ENCODE measurements around the gene SNTG2. TPM values are rescaled to one million over a fixed set of nuclear protein-coding genes. Genes with fewer than 3 reads are reported as not detected.

The SNTG2 gene
- polyA plus RNA-seq, 1 experiment, result 0.06 TPM

DNA sequence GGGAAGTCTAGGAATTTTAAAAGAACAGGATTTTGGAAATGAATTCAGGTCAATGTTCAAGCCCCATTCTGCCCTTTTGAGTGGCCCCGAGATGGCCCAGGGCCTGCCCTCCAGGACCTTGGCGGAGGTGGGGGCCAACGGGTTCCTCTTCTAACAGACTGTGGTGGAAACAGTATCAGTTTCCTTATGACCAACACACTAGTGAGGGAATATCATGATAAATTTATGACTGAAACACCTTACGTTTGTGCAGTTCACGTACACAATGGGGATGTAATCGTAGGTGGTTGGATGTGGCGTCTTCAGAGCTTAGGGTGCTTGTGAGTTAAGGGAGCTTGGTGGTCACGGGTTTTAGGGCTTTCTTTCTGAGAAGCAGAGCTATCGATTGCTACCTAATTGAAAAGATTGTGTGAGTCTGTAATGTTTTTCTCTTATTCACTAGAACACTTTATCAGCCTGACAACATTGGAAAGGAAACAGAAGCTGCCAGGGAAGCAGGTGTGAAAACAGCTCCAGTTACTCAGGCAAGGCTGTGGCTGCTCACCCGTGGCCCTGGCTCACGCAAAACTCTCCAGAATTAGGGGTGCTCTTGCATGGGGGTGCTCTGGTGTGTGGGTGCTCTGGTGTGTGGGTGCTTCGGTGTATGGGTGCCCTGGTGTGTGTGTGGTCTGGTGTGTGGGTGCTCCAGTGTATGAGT, 165.3 kb downstream of the SNTG2 start:
- Histone ChIP-seq H3K4me3 (ENCODE audit: low read depth, low read length) (no peak overlapping the region), H3K27ac (ENCODE audit: low read depth, low read length) (no peak overlapping the region), H3K27me3 (ENCODE audit: control insufficient read depth, insufficient read depth, low read length) (no peaks in the 10 kb centered on the region), H3K9me3 (ENCODE audit: control insufficient read depth, insufficient read depth, low read length) (peaks cover 23% of the 10 kb centered on the region)
- POLR2A ChIA-PET, result no interaction called here
- DNase-seq (ENCODE audit: low read depth, low spot score), result no peak
- TF ChIP-seq, protein P1, sequence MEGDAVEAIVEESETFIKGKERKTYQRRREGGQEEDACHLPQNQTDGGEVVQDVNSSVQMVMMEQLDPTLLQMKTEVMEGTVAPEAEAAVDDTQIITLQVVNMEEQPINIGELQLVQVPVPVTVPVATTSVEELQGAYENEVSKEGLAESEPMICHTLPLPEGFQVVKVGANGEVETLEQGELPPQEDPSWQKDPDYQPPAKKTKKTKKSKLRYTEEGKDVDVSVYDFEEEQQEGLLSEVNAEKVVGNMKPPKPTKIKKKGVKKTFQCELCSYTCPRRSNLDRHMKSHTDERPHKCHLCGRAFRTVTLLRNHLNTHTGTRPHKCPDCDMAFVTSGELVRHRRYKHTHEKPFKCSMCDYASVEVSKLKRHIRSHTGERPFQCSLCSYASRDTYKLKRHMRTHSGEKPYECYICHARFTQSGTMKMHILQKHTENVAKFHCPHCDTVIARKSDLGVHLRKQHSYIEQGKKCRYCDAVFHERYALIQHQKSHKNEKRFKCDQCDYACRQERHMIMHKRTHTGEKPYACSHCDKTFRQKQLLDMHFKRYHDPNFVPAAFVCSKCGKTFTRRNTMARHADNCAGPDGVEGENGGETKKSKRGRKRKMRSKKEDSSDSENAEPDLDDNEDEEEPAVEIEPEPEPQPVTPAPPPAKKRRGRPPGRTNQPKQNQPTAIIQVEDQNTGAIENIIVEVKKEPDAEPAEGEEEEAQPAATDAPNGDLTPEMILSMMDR (IDR thresholded peaks at IDR 0.05; ENCODE audit: low read depth, low read length), result no peak
- CTCF ChIA-PET, result no interaction called here

DNA sequence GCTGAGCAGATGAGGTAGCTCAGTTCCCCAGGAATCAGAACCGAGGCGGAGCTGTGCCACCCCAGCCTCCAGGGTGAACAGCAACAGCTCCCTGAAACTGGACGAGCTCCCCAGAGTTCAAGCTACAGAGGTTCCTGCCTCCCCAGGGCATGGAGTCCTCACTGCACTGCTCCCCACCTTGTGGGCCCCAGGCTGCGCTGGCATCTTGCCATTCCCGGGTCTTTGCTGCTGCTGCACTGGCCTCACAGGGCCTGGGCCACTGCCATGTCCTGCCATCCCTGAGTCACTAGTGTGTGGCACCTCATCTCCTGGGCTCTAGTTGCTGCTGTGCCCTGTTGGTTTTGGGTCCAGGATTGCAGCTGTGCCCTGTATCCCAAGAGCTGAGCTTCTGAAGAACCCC, 166.9 kb downstream of the SNTG2 start:
- CTCF ChIA-PET, result no interaction called here
- POLR2A ChIA-PET, result no interaction called here
- TF ChIP-seq, protein P1 (IDR thresholded peaks at IDR 0.05; ENCODE audit: low read depth, low read length), result no peak
- Histone ChIP-seq H3K4me3 (ENCODE audit: low read depth, low read length) (no peak overlapping the region), H3K27me3 (ENCODE audit: control insufficient read depth, insufficient read depth, low read length) (no peaks in the 10 kb centered on the region), H3K9me3 (ENCODE audit: control insufficient read depth, insufficient read depth, low read length) (peaks cover 23% of the 10 kb centered on the region), H3K27ac (ENCODE audit: low read depth, low read length) (no peak overlapping the region)
- DNase-seq (ENCODE audit: low read depth, low spot score), result no peak

DNA sequence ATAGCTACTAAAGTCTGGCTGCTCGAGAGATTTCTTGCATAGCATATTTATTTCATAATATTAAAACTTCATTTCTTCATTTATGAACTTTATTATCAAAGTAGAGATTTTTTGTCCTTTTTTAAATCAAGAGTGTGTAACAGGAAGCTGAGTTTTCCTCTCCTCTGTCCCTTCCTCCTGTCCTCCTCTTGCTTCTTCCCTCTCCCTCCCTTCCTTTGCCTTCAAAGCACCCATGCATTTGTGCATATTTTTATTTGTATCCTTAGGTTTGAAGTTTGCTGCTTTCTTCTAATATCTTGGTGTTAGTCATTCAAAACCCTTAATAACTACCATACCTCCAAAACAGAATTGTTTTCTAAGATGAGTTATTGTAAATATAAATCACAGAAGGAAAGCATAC, 174.6 kb downstream of the SNTG2 start:
- Histone ChIP-seq H3K9me3 (ENCODE audit: control insufficient read depth, insufficient read depth, low read length) (no peaks in the 10 kb centered on the region), H3K27me3 (ENCODE audit: control insufficient read depth, insufficient read depth, low read length) (no peaks in the 10 kb centered on the region), H3K27ac (ENCODE audit: low read depth, low read length) (no peak overlapping the region), H3K4me3 (ENCODE audit: low read depth, low read length) (no peak overlapping the region)
- DNase-seq (ENCODE audit: low read depth, low spot score), result no peak
- ChIA-PET CTCF (interaction anchor here (1.4 kb wide), 1 partner anchor 15 kb away, joined by 5 read pairs; no protein-coding TSS in a partner anchor), POLR2A (no interaction called here)
- TF ChIP-seq, protein P1 (IDR thresholded peaks at IDR 0.05; ENCODE audit: low read depth, low read length), result no peak

DNA sequence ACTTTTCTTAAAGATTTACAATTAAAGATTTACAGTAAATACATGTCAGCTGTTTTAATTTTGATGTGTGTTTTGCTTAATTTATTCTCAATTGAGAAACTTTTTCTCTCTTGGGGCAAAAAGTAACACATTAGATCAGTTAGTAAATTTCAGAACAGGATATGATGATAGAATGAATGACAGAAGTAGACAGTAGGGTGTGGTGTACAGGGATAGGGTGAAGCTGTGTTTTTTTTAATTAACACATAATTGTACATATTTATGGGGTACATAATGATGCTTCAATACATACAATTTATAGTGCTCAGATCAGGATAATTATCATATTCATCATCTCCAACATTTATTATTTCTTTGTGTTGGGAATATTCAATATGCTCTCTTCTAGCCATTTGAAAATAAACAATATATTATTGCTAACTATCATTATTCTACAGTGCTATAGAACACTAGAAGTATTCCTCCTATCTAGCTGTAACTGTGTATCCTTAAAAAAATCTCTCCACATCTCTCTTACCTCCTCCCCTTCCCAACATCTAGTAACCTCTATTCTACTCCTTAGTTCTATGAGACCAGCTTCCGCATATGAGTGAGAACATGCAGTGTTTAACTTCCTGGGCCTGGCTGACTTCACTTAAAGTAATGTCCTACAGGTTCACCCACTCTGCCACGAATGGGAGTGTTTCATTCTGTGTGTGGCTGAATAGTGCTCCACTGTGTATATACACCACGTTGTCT, 175.2 kb downstream of the SNTG2 start:
- Histone ChIP-seq H3K27ac (ENCODE audit: low read depth, low read length) (no peak overlapping the region), H3K9me3 (ENCODE audit: control insufficient read depth, insufficient read depth, low read length) (no peaks in the 10 kb centered on the region), H3K27me3 (ENCODE audit: control insufficient read depth, insufficient read depth, low read length) (no peaks in the 10 kb centered on the region), H3K4me3 (ENCODE audit: low read depth, low read length) (no peak overlapping the region)
- CTCF ChIA-PET, result interaction anchor here (1.4 kb wide), 1 partner anchor 14 kb away, joined by 5 read pairs; no protein-coding TSS in a partner anchor
- DNase-seq (ENCODE audit: low read depth, low spot score), result no peak
- POLR2A ChIA-PET, result no interaction called here
- TF ChIP-seq, protein P1 (IDR thresholded peaks at IDR 0.05; ENCODE audit: low read depth, low read length), result no peak

DNA sequence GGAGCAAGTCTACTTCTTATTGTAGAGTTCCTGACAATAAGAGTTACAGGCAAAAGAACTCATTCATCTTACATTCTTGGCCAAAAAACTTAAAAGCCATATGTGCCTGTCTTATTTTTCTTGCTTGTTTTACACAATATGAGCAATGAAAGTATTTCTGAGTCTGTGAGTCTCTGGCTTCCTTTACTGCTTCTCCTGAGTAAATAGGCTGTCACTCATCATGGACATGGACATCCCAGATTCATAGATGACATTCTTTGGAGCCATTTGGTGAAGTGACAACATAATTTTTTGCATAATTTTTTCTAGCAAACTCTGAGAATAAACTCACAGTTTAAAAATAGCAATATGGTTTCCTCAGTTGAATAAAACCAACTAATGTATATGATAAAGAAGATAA, 179.3 kb downstream of the SNTG2 start:
- H3K9me3 ChIP-seq (ENCODE audit: control insufficient read depth, insufficient read depth, low read length), result peaks cover 5% of the 10 kb centered on the region
- TF ChIP-seq, protein P1 (IDR thresholded peaks at IDR 0.05; ENCODE audit: low read depth, low read length), result no peak
- no peaks in the 10 kb centered on the region for H3K27me3 ChIP-seq (ENCODE audit: control insufficient read depth, insufficient read depth, low read length)
- POLR2A ChIA-PET, result no interaction called here
- H3K27ac ChIP-seq (ENCODE audit: low read depth, low read length), result no peak overlapping the region
- no peak for DNase-seq (ENCODE audit: low read depth, low spot score)
- H3K4me3 ChIP-seq (ENCODE audit: low read depth, low read length), result no peak overlapping the region
- CTCF ChIA-PET, result interaction anchor here (2.6 kb wide), 1 partner anchor 11 kb away, joined by 12 read pairs; no protein-coding TSS in a partner anchor
